ENCODE results near the gene ROR2. TPM values are rescaled to one million over a fixed set of nuclear protein-coding genes. Genes with fewer than 3 reads are reported as not detected.

The ROR2 gene
- polyA plus RNA-seq, 6 donors from 2014 or later = 0.05 TPM; not detected in 5

GRCh38 chr9:91771864-91772263 lies 178.2 kb downstream of the ROR2 start:
- DNase-seq (no peak), ATAC-seq (ENCODE audit: low read depth in 2 of 2) (no peak)
- H3K36me3 Mint-ChIP-seq = no peaks in the 10 kb centered on the region
- H3K9me3 Mint-ChIP-seq = no peaks in the 10 kb centered on the region
- no peak overlapping the region for H3K4me3 Mint-ChIP-seq
- H3K27ac Mint-ChIP-seq = no peak overlapping the region
- H3K27me3 Mint-ChIP-seq = peaks cover 36 to 63% (median 51%) of the 10 kb centered on the region in 3 donors
- H3K4me1 Mint-ChIP-seq = no peaks in the 10 kb centered on the region

GRCh38 chr9:91771027-91771426 lies 179.0 kb downstream of the ROR2 start:
- Mint-ChIP-seq H3K4me3 (no peak overlapping the region), H3K9me3 (peaks cover 0 to 4% (median 0%) of the 10 kb centered on the region in 7 donors), H3K36me3 (no peaks in the 10 kb centered on the region), H3K27ac (no peak overlapping the region), H3K27me3 (peaks cover 39 to 63% (median 51%) of the 10 kb centered on the region in 3 donors), H3K4me1 (no peaks in the 10 kb centered on the region)
- ATAC-seq (ENCODE audit: low read depth in 2 of 2) (no peak), DNase-seq (no peak)

- H3K9me3 Mint-ChIP-seq = peaks cover under 1 to 5% (median under 1%) of the 10 kb centered on the region in 7 donors
- H3K27me3 Mint-ChIP-seq = peaks cover 35 to 60% (median 49%) of the 10 kb centered on the region in 3 donors
- no peak overlapping the region for H3K27ac Mint-ChIP-seq
- peaks cover 0 to 2% of the 10 kb centered on the region in 2 donors for H3K36me3 Mint-ChIP-seq
- no peak overlapping the region for H3K4me3 Mint-ChIP-seq
- H3K4me1 Mint-ChIP-seq = no peaks in the 10 kb centered on the region
- no peak for DNase-seq
- ATAC-seq (ENCODE audit: low read depth in 2 of 2) = no peak
Observed at GRCh38 chr9:91770229-91770628, 179.8 kb downstream of the ROR2 start.

- Mint-ChIP-seq H3K4me1 (no peaks in the 10 kb centered on the region), H3K9me3 (peaks cover 2 to 15% (median 8%) of the 10 kb centered on the region in 7 donors), H3K4me3 (no peak overlapping the region), H3K36me3 (peaks cover 0 to 10% of the 10 kb centered on the region in 2 donors), H3K27me3 (peaks cover 35 to 60% (median 52%) of the 10 kb centered on the region in 3 donors), H3K27ac (no peak overlapping the region)
- DNase-seq = no peak
- no peak for ATAC-seq (ENCODE audit: low read depth in 2 of 2)
Observed at GRCh38 chr9:91768977-91769916, 180.8 kb downstream of the ROR2 start.

- Mint-ChIP-seq H3K27me3 (peaks cover 32 to 55% (median 47%) of the 10 kb centered on the region in 3 donors), H3K9me3 (peaks cover 2 to 17% (median 8%) of the 10 kb centered on the region in 7 donors), H3K4me3 (no peak overlapping the region), H3K36me3 (peaks cover 0 to 10% of the 10 kb centered on the region in 2 donors), H3K27ac (no peak overlapping the region), H3K4me1 (no peaks in the 10 kb centered on the region)
- ATAC-seq (ENCODE audit: low read depth in 2 of 2) = no peak
- no peak for DNase-seq
Observed at GRCh38 chr9:91768507-91768906, 181.5 kb downstream of the ROR2 start.

GRCh38 chr9:91766315-91767069 lies 183.5 kb downstream of the ROR2 start:
- Mint-ChIP-seq H3K27ac (no peak overlapping the region), H3K4me1 (no peaks in the 10 kb centered on the region), H3K9me3 (peaks cover 4 to 27% (median 12%) of the 10 kb centered on the region in 7 donors), H3K4me3 (no peak overlapping the region), H3K36me3 (peaks cover 0 to 18% of the 10 kb centered on the region in 2 donors), H3K27me3 (peaks cover 27 to 60% (median 45%) of the 10 kb centered on the region in 3 donors)
- ATAC-seq (ENCODE audit: low read depth in 2 of 2) (no peak), DNase-seq (no peak)

GRCh38 chr9:91765296-91765695 lies 184.7 kb downstream of the ROR2 start:
- DNase-seq (no peak), ATAC-seq (ENCODE audit: low read depth in 2 of 2) (no peak)
- Mint-ChIP-seq H3K9me3 (peaks cover 4 to 27% (median 12%) of the 10 kb centered on the region in 7 donors), H3K27me3 (peaks cover 27 to 61% (median 44%) of the 10 kb centered on the region in 3 donors), H3K27ac (no peak overlapping the region), H3K4me1 (no peaks in the 10 kb centered on the region), H3K4me3 (no peak overlapping the region), H3K36me3 (peaks cover 0 to 19% of the 10 kb centered on the region in 2 donors)

GRCh38 chr9:91764661-91765060 lies 185.4 kb downstream of the ROR2 start:
- H3K9me3 Mint-ChIP-seq = peaks cover 4 to 27% (median 12%) of the 10 kb centered on the region in 7 donors
- H3K4me1 Mint-ChIP-seq = no peaks in the 10 kb centered on the region
- no peak overlapping the region for H3K4me3 Mint-ChIP-seq
- no peak overlapping the region for H3K27ac Mint-ChIP-seq
- DNase-seq (no peak), ATAC-seq (ENCODE audit: low read depth in 2 of 2) (no peak)
- peaks cover 30 to 54% (median 38%) of the 10 kb centered on the region in 3 donors for H3K27me3 Mint-ChIP-seq
- H3K36me3 Mint-ChIP-seq = peaks cover 0 to 19% of the 10 kb centered on the region in 2 donors

GRCh38 chr9:91761362-91761761 lies 188.7 kb downstream of the ROR2 start:
- H3K36me3 Mint-ChIP-seq = peaks cover 0 to 19% of the 10 kb centered on the region in 2 donors
- H3K27ac Mint-ChIP-seq = no peak overlapping the region
- DNase-seq (no peak), ATAC-seq (ENCODE audit: low read depth in 2 of 2) (no peak)
- H3K4me1 Mint-ChIP-seq = peaks cover 0 to 3% (median 0%) of the 10 kb centered on the region in 3 donors
- peaks cover 4 to 27% (median 12%) of the 10 kb centered on the region in 7 donors for H3K9me3 Mint-ChIP-seq
- no peak overlapping the region for H3K4me3 Mint-ChIP-seq
- H3K27me3 Mint-ChIP-seq = peaks cover 18 to 47% (median 30%) of the 10 kb centered on the region in 3 donors

- ATAC-seq (ENCODE audit: low read depth in 2 of 2) (no peak), DNase-seq (no peak)
- H3K4me1 Mint-ChIP-seq = peaks cover 0 to 3% (median 0%) of the 10 kb centered on the region in 3 donors
- H3K36me3 Mint-ChIP-seq = peaks cover 0 to 19% of the 10 kb centered on the region in 2 donors
- H3K4me3 Mint-ChIP-seq = no peak overlapping the region
- H3K9me3 Mint-ChIP-seq = peaks cover 4 to 27% (median 12%) of the 10 kb centered on the region in 7 donors
- peaks cover 13 to 42% (median 30%) of the 10 kb centered on the region in 3 donors for H3K27me3 Mint-ChIP-seq
- no peak overlapping the region for H3K27ac Mint-ChIP-seq
Observed at GRCh38 chr9:91760906-91761305, 189.1 kb downstream of the ROR2 start.

- Mint-ChIP-seq H3K27ac (no peak overlapping the region), H3K4me3 (no peak overlapping the region), H3K4me1 (peaks cover 0 to 3% (median 0%) of the 10 kb centered on the region in 3 donors), H3K27me3 (peaks cover 6 to 27% (median 20%) of the 10 kb centered on the region in 3 donors), H3K9me3 (peaks cover 0 to 13% (median 7%) of the 10 kb centered on the region in 7 donors), H3K36me3 (peaks cover 0 to 9% of the 10 kb centered on the region in 2 donors)
- ATAC-seq (ENCODE audit: low read depth in 2 of 2) = no peak
- DNase-seq = no peak
Observed at GRCh38 chr9:91758491-91758981, 191.5 kb downstream of the ROR2 start.

- Mint-ChIP-seq H3K27me3 (peaks cover 3 to 27% (median 20%) of the 10 kb centered on the region in 3 donors), H3K36me3 (peaks cover 0 to 9% of the 10 kb centered on the region in 2 donors), H3K27ac (no peak overlapping the region), H3K4me3 (no peak overlapping the region), H3K4me1 (peaks cover 0 to 3% (median 0%) of the 10 kb centered on the region in 3 donors), H3K9me3 (peaks cover 0 to 11% (median 7%) of the 10 kb centered on the region in 7 donors)
- ATAC-seq (ENCODE audit: low read depth in 2 of 2) (no peak), DNase-seq (no peak)
Observed at GRCh38 chr9:91757782-91758181, 192.2 kb downstream of the ROR2 start.

- ATAC-seq (ENCODE audit: low read depth in 2 of 2) (no peak), DNase-seq (no peak)
- Mint-ChIP-seq H3K27me3 (peaks cover 3 to 20% (median 18%) of the 10 kb centered on the region in 3 donors), H3K4me3 (no peak overlapping the region), H3K36me3 (peaks cover 0 to under 1% of the 10 kb centered on the region in 2 donors), H3K27ac (no peak overlapping the region), H3K9me3 (peaks cover 0 to 2% (median 0%) of the 10 kb centered on the region in 7 donors), H3K4me1 (peaks cover 0 to 3% (median 0%) of the 10 kb centered on the region in 3 donors)
Observed at GRCh38 chr9:91756510-91756780, 193.6 kb downstream of the ROR2 start.

All from naive B cell (primary cell).